Neural crest cell (in vitro differentiated cells): ENCODE data around the gene NEK6. TPM values are rescaled to one million over a fixed set of nuclear protein-coding genes. Genes with fewer than 3 reads are reported as not detected.

Source experiments
- DNase-seq: peaks from one replicate; pipeline ENCODE4 v3.0.0; 2021; ENCODE audit warnings: low read depth, mixed read lengths, low spot score
- H3K27ac Mint-ChIP-seq: one replicate; pipeline ENCODE4 v1.8.0; 2021; ENCODE audit warnings: mild to moderate bottlenecking, mixed read lengths; ENCODE audit not compliant: unreplicated experiment
- H3K27me3 Mint-ChIP-seq: 2 replicates; pipeline ENCODE4 v1.8.0; 2021; ENCODE audit warnings: low read depth, mild to moderate bottlenecking, mixed read lengths
- H3K36me3 Mint-ChIP-seq: 2 replicates; pipeline ENCODE4 v1.8.0; 2021; ENCODE audit warnings: low read depth, mild to moderate bottlenecking, mixed read lengths
- H3K4me1 Mint-ChIP-seq: 2 replicates; pipeline ENCODE4 v1.8.0; 2021; ENCODE audit warnings: mixed read lengths
- H3K4me3 Mint-ChIP-seq: one replicate; pipeline ENCODE4 v1.8.0; 2021; ENCODE audit warnings: mild to moderate bottlenecking, mixed read lengths
- H3K9me3 Mint-ChIP-seq: 2 replicates; pipeline ENCODE4 v1.8.0; 2021; ENCODE audit warnings: mixed read lengths
- total RNA-seq: library from RNA; stranded (reverse); gene quantifications from 2 replicates; pipeline ENCODE4 v1.2.1, GENCODE V29; 2021
- TF ChIP-seq, protein P1 (sequence below): fragments of 200-600 bp; sonication (generic); conservative IDR thresholded peaks from 2 replicates; pipeline ENCODE4 v1.5.0; 2021; ENCODE audit warnings: antibody characterized with exemption, mild to moderate bottlenecking

NEK6 gene
- total RNA-seq, 1 donor from 2014 or later = 31.9 TPM

DNA sequence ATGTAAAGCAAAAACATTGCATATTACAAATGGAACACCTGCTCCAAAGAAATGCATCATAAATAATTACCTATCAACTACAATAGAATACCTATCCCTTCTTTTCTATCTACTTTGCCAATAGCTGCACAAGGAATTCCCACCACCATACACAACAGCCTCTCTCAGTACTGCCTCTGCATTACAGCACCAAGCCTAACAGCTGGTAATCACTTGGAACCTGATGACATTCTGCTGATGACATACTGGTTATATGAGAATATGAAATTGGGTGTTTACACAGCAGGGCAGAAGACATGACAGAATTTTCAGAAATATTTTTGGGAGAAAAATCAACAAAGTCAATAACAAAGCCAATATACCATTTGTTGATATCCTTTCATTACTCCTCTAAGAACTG is 114.3 kb downstream of the NEK6 start:
- H3K9me3 Mint-ChIP-seq = peaks cover 4% of the 10 kb centered on the region
- DNase-seq = no peak
- no peak overlapping the region for H3K27ac Mint-ChIP-seq

DNA sequence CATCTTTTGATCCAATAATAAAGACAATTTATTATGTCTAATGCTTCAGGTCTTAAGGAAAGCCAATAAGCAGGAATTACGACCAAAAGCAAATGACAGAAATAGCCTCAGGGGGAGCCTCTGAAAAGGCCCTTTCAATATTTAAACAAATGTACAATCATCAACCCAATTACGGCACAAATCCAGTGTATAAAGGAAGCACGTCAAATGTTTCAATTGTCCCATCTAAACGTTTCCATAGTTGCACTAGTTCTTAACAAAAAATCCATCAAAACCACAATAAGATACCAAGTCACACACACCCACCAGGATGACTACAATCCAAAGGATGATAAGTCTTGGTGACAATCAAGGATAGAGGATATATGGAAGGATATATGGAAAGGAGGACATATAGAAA is 115.6 kb downstream of the NEK6 start:
- no peak overlapping the region for H3K4me3 Mint-ChIP-seq
- H3K4me1 Mint-ChIP-seq = peaks cover 22% of the 10 kb centered on the region
- peaks cover 4% of the 10 kb centered on the region for H3K9me3 Mint-ChIP-seq
- peaks cover 18% of the 10 kb centered on the region for H3K36me3 Mint-ChIP-seq
- TF ChIP-seq, protein P1, sequence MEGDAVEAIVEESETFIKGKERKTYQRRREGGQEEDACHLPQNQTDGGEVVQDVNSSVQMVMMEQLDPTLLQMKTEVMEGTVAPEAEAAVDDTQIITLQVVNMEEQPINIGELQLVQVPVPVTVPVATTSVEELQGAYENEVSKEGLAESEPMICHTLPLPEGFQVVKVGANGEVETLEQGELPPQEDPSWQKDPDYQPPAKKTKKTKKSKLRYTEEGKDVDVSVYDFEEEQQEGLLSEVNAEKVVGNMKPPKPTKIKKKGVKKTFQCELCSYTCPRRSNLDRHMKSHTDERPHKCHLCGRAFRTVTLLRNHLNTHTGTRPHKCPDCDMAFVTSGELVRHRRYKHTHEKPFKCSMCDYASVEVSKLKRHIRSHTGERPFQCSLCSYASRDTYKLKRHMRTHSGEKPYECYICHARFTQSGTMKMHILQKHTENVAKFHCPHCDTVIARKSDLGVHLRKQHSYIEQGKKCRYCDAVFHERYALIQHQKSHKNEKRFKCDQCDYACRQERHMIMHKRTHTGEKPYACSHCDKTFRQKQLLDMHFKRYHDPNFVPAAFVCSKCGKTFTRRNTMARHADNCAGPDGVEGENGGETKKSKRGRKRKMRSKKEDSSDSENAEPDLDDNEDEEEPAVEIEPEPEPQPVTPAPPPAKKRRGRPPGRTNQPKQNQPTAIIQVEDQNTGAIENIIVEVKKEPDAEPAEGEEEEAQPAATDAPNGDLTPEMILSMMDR = no peak
- H3K27me3 Mint-ChIP-seq = no peaks in the 10 kb centered on the region
- DNase-seq = no peak
- no peak overlapping the region for H3K27ac Mint-ChIP-seq

More for the DNA sequence above, 114.3 kb downstream of the NEK6 start:
- peaks cover 18% of the 10 kb centered on the region for H3K36me3 Mint-ChIP-seq
- H3K27me3 Mint-ChIP-seq = no peaks in the 10 kb centered on the region
- TF ChIP-seq, protein P1 = no peak
- H3K4me1 Mint-ChIP-seq = peaks cover 15% of the 10 kb centered on the region
- no peak overlapping the region for H3K4me3 Mint-ChIP-seq

DNA sequence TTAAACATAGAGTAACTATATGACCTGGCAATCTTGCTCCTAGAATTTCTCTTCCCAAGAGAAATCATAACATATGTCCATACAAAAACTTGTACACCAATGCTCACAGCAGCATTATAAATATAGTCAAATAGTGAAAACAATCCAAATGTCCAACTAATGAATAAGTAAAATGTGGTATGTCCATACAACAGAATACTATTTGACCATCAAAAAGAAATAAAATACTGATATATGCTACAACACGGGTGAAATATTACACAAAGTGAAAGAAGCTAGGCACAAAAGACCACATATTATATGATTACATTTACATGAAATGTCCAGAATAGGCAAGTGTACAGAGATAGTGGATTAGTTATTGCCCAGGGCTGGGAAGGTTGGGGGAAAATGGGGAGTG is 116.1 kb downstream of the NEK6 start:
- no peak overlapping the region for H3K27ac Mint-ChIP-seq
- peaks cover 27% of the 10 kb centered on the region for H3K4me1 Mint-ChIP-seq
- no peak overlapping the region for H3K4me3 Mint-ChIP-seq
- no peak for DNase-seq
- H3K9me3 Mint-ChIP-seq = peaks cover 4% of the 10 kb centered on the region
- no peaks in the 10 kb centered on the region for H3K27me3 Mint-ChIP-seq
- TF ChIP-seq, protein P1 = no peak
- H3K36me3 Mint-ChIP-seq = peaks cover 18% of the 10 kb centered on the region

DNA sequence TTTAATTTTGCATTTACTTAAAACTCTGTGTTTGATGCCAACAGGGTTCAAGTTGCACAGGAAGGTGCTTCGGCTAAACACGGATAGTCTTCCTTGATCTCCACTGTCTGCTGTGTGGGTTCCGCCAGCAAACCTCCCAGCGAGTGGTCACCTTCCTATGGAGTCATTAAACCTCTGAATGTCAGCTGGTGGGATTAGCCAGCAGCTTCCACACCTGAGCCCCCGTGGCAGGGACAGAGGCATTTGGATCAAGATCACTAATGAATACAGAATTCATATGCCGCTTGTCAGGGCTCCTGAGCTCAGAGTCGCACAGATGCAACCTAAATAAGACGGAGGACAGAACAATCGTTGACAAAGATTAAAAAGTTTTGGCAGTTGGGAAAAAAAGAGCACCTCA is 118.0 kb downstream of the NEK6 start:
- TF ChIP-seq, protein P1 = no peak
- Mint-ChIP-seq H3K9me3 (peaks cover 4% of the 10 kb centered on the region), H3K27me3 (no peaks in the 10 kb centered on the region), H3K27ac (no peak overlapping the region), H3K36me3 (peaks cover 24% of the 10 kb centered on the region), H3K4me1 (peaks cover 24% of the 10 kb centered on the region), H3K4me3 (no peak overlapping the region)
- DNase-seq = no peak

DNA sequence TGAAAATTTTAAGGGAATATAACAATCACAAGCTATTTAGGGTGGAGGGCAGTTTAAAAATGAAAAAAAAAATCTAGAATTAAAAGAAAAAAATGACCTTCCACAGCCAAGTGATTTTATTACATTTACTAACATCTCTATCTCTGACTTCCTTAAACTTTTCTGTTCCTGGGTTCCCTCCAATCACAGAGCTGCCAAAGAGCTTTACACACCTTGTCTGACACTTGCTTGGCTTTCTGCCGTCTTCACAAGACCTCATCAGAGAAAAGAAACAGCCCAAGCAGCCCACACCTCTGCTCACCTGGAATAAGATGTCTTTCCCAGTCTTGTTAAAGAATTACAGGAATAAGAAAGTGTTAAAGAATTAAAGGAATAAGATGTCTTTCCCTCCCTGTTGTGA is 118.6 kb downstream of the NEK6 start:
- H3K9me3 Mint-ChIP-seq = peaks cover 4% of the 10 kb centered on the region
- no peak overlapping the region for H3K27ac Mint-ChIP-seq
- no peaks in the 10 kb centered on the region for H3K27me3 Mint-ChIP-seq
- H3K4me3 Mint-ChIP-seq = no peak overlapping the region
- H3K36me3 Mint-ChIP-seq = peaks cover 24% of the 10 kb centered on the region
- TF ChIP-seq, protein P1 = no peak
- DNase-seq = no peak
- peaks cover 20% of the 10 kb centered on the region for H3K4me1 Mint-ChIP-seq
